ENCODE results near the gene VPS11.
"Not testable (repeated sequence)": the region's sequence is repeated elsewhere in the genome, so short reads cannot be mapped to it uniquely, and the experiment has no call there.

VPS11 gene

DNA sequence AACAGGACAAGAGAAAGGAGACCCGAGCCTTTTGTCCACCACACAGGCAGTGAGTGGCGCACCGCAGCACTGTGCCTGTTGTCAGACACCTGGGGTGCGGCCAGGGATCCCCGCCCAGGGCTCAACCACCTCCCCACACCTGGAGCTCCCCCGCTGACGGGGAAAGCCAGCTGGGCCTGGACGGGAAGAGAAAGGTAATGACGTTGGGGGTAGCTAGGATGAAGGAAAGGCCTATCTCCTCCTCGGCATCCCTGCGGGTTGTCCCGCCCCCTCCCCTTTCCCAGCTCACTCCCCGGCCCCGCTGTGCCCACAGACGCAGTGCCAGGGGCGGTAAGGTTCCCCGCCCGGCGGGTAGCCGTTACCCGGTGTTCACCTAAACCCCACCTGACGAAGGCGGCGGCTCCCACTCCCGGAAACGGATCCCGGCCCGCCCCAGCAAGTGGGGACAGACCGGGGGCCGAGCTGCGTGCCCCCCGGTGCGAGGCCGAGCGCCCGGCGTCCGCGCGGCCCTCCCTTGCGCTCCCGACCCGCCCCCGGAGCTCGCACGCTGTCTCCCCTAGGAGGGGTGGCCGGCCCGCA is 11.1 kb upstream of the VPS11 start:
- no peak for DNase-seq (ENCODE audit: low read depth)
- H3K4me3 ChIP-seq (ENCODE audit: low read depth, low read length) = peak overlapping the region; percentile 68
- TF ChIP-seq, protein P1, sequence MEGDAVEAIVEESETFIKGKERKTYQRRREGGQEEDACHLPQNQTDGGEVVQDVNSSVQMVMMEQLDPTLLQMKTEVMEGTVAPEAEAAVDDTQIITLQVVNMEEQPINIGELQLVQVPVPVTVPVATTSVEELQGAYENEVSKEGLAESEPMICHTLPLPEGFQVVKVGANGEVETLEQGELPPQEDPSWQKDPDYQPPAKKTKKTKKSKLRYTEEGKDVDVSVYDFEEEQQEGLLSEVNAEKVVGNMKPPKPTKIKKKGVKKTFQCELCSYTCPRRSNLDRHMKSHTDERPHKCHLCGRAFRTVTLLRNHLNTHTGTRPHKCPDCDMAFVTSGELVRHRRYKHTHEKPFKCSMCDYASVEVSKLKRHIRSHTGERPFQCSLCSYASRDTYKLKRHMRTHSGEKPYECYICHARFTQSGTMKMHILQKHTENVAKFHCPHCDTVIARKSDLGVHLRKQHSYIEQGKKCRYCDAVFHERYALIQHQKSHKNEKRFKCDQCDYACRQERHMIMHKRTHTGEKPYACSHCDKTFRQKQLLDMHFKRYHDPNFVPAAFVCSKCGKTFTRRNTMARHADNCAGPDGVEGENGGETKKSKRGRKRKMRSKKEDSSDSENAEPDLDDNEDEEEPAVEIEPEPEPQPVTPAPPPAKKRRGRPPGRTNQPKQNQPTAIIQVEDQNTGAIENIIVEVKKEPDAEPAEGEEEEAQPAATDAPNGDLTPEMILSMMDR (IDR thresholded peaks at IDR 0.05; ENCODE audit: low read depth, low read length, missing control alignments) = no peak

DNA sequence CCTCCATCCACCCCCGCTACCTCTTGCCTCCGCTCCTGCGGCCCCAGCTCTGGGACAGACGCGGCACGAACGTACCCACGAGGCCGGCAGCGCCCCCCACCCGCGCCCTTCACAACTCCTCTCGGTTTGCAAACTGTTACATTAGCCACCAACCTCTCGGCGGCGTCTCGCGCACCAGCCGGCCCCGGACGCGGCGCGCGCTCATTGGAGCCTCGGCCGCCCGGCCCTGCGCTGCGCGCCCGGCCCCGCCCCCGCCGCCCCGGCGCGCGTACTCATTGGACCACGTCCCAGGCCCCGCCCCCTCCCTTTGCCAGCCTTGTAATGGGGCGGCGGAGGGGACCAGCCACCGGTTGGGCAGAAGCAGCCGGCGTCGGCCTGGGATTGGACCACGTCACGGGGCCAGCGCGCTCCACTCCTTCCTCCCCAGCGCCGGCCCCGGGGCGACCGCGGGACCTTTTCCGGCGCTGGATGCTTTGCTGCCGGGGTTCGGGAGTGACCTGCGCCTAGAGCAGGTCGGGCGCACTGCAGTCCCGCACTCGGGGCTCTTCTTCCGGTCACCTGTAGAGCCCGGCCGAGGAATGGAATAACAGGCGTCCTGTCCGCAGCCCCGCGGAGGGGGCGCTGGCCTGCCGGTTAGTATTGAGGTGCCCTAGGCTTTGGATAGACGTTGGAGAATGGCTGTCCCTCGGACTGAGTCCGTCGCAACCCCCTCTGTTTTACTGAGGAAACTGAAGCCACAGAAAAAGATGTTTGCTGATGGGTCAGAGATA is 10.4 kb upstream of the VPS11 start, which contains the start of gene HYOU1:
Gene HYOU1 (minus strand): TSS at position 206 of the 770 bp plus-strand sequence. CDS start 1,045 bp downstream, outside the sequence.
- TF ChIP-seq, protein P1 (IDR thresholded peaks at IDR 0.05; ENCODE audit: low read depth, low read length, missing control alignments) = peak; percentile 13
- peak within 1 kb of the TSS; percentile 87 for H3K4me3 ChIP-seq (ENCODE audit: low read depth, low read length)
- peak; percentile 86 for DNase-seq (ENCODE audit: low read depth)

DNA sequence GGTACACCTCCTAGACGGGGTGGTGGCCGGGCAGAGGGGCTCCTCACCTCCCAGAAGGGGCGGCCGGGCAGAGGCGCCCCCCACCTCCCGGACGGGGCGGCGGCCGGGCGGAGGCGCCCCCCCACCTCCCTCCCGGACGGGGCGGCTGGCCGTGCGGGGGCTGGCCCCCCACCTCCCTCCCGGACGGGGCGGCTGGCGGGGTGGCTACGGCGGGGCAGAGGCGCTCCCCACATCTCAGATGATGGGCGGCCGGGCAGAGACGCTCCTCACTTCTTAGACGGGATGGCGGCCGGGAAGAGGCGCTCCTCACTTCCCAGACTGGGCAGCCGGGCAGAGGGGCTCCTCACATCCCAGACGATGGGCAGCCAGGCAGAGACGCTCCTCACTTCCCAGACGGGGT is 8.5 kb upstream of the VPS11 start:
- not testable (repeated sequence) for H3K4me3 ChIP-seq (ENCODE audit: low read depth, low read length); DNase-seq (ENCODE audit: low read depth)

DNA sequence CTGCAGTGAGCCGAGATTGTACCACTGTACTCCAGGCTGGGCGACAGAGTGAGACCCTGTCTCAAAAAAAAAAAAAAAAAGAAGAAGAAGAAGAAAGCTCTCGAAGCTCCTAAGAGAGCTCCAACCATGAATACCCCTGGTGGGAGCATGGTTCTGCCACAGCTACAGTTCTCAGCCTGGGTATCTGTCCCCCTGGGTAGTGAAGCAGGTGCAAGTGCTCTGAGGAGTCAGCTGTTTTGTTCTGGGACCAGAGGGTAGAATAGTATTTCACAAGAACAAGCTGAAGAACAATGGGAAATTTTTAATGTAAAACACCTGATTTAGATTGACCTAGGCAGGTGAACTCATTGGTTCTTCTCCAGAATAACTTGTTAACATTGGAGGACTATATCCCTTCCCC is 6.4 kb upstream of the VPS11 start:
- DNase-seq (ENCODE audit: low read depth) = no peak
- TF ChIP-seq, protein P1 (IDR thresholded peaks at IDR 0.05; ENCODE audit: low read depth, low read length, missing control alignments) = no peak
- H3K4me3 ChIP-seq (ENCODE audit: low read depth, low read length) = no peak overlapping the region

DNA sequence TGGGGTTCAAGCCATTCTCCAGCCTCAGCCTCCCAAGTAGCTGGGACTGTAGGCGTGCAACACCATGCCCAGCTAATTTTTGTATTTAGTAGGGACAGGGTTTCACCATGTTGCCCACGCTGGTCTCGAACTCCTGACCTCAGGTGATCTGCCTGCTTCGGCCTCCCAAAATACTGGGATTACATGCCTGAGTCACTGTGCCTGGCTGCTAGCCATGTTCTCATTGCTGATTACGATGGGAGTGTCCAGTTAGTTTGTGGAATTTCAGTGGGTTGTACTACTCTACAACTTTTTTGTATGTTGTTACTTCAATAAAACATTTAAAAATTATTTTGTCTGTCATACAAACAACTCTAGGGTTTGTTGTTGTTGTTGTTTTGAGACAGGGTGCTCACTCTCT is 4.8 kb upstream of the VPS11 start:
- no peak overlapping the region for H3K4me3 ChIP-seq (ENCODE audit: low read depth, low read length)
- TF ChIP-seq, protein P1 (IDR thresholded peaks at IDR 0.05; ENCODE audit: low read depth, low read length, missing control alignments) = no peak
- DNase-seq (ENCODE audit: low read depth) = no peak

DNA sequence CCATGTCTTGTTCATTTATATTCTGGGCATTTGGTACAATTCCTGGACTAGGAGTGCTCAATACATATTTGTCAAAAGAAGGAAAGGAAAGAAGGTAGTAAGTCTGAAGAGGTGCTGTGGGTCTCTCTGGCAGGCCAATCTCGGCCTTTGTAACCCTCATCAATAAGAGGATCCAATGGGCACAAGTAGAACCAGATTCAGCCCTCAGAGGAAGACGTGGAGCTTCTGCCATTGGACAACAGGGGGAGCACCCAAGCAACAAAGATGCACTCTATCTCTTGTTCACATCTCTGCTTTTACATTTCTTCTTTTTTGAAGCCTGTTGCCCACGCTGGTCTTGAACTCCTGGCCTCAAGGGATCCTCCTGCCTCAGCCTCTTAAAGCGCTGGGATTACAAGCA is 2.2 kb upstream of the VPS11 start:
- TF ChIP-seq, protein P1 (IDR thresholded peaks at IDR 0.05; ENCODE audit: low read depth, low read length, missing control alignments) = peak; percentile 74
- no peak for DNase-seq (ENCODE audit: low read depth)
- no peak overlapping the region for H3K4me3 ChIP-seq (ENCODE audit: low read depth, low read length)

DNA sequence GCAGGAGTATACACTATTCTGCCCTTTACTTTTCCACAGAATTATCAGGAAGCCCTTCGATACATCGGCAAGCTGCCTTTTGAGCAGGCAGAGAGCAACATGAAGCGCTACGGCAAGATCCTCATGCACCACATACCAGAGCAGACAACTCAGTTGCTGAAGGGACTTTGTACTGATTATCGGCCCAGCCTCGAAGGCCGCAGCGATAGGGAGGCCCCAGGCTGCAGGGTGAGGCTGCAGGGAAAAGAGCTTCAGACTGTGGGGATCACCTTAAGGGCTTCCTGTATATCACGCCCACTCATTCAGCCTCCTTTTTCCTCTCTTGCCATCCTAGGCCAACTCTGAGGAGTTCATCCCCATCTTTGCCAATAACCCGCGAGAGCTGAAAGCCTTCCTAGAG is 10.2 kb downstream of the VPS11 start:
- DNase-seq (ENCODE audit: low read depth) = no peak
- TF ChIP-seq, protein P1 (IDR thresholded peaks at IDR 0.05; ENCODE audit: low read depth, low read length, missing control alignments) = no peak
- no peak overlapping the region for H3K4me3 ChIP-seq (ENCODE audit: low read depth, low read length)

Measured in GM12864 (cell line).